ENCODE results near the gene CENPS.

- TF ChIP-seq, protein P1, sequence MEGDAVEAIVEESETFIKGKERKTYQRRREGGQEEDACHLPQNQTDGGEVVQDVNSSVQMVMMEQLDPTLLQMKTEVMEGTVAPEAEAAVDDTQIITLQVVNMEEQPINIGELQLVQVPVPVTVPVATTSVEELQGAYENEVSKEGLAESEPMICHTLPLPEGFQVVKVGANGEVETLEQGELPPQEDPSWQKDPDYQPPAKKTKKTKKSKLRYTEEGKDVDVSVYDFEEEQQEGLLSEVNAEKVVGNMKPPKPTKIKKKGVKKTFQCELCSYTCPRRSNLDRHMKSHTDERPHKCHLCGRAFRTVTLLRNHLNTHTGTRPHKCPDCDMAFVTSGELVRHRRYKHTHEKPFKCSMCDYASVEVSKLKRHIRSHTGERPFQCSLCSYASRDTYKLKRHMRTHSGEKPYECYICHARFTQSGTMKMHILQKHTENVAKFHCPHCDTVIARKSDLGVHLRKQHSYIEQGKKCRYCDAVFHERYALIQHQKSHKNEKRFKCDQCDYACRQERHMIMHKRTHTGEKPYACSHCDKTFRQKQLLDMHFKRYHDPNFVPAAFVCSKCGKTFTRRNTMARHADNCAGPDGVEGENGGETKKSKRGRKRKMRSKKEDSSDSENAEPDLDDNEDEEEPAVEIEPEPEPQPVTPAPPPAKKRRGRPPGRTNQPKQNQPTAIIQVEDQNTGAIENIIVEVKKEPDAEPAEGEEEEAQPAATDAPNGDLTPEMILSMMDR (conservative IDR thresholded peaks at IDR 0.05 in 1 of 2, IDR thresholded peaks at IDR 0.05 in 1 of 2; ENCODE audit: extremely low read depth in 1 of 2, insufficient read depth in 1 of 2, low read depth in 1 of 2, low read length in 2 of 2), result no peak
- no peak for TF ChIP-seq EZH2 (IDR thresholded peaks at IDR 0.05; ENCODE audit: borderline replicate concordance, low read length)
These were observed 20.1 kb downstream of the CENPS start for GRCh38 chr1:10450156-10450814.

Measured in mammary epithelial cell (primary cell).